SK-N-DZ (cell line): ENCODE measurements around the gene MED12L.

Experiments used
- DNase-seq: peaks from one replicate; pipeline ENCODE4 v3.0.0-alpha.2; 2015; ENCODE audit warnings: low spot score
- small RNA-seq, 2 experiments: library from RNA; depleted of rRNA; stranded (forward); fragments of <200 nt; gene quantifications; one replicate each; pipeline ENCODE3, GENCODE V24; 2014

Gene MED12L

GRCh38 chr3:151459358-151459757, 373.9 kb downstream of the MED12L start:
- no peak for DNase-seq

GRCh38 chr3:151460228-151460627, 374.8 kb downstream of the MED12L start:
- DNase-seq, result no peak

GRCh38 chr3:151460774-151461450, 375.4 kb downstream of the MED12L start, which contains the start of gene IGSF10:
IGSF10 (minus strand) TSS chr3:151461061; CDS start chr3:151458709, 2,352 bp downstream.
- peak; percentile 33 for DNase-seq

GRCh38 chr3:151462278-151462780, 376.9 kb downstream of the MED12L start:
- no peak for DNase-seq

GRCh38 chr3:151462991-151463390, 377.5 kb downstream of the MED12L start:
- no peak for DNase-seq

GRCh38 chr3:151467069-151467468, 381.6 kb downstream of the MED12L start:
- no peak for DNase-seq

- peak; percentile 77 for DNase-seq
Observed at GRCh38 chr3:151468284-151468917, 382.9 kb downstream of the MED12L start.

- DNase-seq, result no peak
Observed at GRCh38 chr3:151476344-151477018, 391.0 kb downstream of the MED12L start.

GRCh38 chr3:151477591-151478334, 392.3 kb downstream of the MED12L start:
- DNase-seq, result no peak

- DNase-seq, result no peak
Observed at GRCh38 chr3:151478335-151478697, 392.9 kb downstream of the MED12L start.

GRCh38 chr3:151479452-151479851, 394.0 kb downstream of the MED12L start:
- no peak for DNase-seq

GRCh38 chr3:151480492-151480891, 395.0 kb downstream of the MED12L start:
- no peak for DNase-seq

- DNase-seq, result no peak
Observed at GRCh38 chr3:151483488-151483887, 398.0 kb downstream of the MED12L start.

- DNase-seq, result no peak
Observed at GRCh38 chr3:151483961-151484520, 398.6 kb downstream of the MED12L start.

Small RNAs within 50 kb of the gene (small RNA-seq; reads per million reads assigned to genes)
- gene RNA5SP145, result 0 to 0.44 reads per million in 2 experiments
